Measurements from ENCODE around the gene CWC27.
"Not testable (repeated sequence)": the region's sequence is repeated elsewhere in the genome, so short reads cannot be mapped to it uniquely, and the experiment has no call there.

CWC27 gene

GRCh38 chr5:64840958-64841357 is 72.2 kb downstream of the CWC27 start:
- no peak for DNase-seq

DNA sequence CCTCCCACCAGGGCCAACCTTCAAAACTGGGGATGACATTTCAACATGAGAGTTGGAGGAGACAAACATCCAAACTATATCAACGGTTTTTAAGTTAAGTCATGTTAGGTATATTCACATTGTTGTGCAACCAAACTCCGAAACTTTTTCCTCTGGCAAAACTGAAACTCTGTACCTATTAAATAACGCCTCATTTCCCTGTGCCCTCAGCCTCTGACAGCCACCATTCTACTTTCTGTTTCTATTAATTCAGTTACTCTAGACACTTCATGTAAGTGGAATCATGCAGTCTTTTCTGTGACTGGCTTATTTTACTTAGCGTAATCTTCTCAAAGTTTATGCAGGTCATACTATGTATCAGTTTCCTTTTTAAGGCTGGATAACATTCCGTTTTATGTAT is 85.0 kb downstream of the CWC27 start:
- DNase-seq: no peak

GRCh38 chr5:64854855-64855254 is 86.1 kb downstream of the CWC27 start:
- DNase-seq: no peak

GRCh38 chr5:64859881-64860280 is 91.2 kb downstream of the CWC27 start:
- no peak for DNase-seq

DNA sequence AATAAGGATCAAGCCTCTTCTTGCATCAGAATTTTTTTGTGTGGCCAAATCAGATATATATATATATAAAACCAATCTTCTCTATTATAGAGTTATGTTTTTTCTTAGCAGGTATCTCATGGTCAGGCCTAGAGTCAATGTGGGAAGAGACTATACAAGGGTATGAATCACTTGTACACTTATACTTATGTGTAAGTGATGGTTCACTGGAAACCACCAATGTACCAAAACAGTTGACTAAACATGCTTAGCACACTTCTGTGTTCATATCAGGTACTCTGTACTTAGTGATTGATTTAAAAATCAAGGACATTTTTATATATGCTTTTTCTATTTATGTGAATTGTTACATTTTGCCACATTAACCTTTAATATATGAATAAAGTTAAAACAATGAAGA is 92.6 kb downstream of the CWC27 start:
- no peak for DNase-seq

DNA sequence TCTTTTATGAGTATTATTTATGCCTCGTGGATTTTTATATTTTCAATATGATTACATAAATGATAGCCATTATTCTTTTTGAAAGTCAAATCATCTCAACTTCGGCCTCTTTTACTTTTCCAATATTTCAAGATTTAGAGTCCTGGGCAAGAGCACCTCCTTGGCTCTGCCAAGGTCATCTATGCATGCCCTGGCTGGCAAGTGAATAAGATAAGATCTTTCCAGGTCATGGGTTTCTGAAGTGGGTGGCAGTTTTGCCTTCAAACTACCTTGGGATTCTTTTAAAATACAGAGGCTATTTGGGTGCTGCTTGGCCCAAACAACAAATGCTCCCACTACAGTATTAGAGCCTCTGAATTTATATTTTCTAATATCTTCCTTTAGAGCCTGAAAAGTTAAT is 95.4 kb downstream of the CWC27 start:
- no peak for DNase-seq

DNA sequence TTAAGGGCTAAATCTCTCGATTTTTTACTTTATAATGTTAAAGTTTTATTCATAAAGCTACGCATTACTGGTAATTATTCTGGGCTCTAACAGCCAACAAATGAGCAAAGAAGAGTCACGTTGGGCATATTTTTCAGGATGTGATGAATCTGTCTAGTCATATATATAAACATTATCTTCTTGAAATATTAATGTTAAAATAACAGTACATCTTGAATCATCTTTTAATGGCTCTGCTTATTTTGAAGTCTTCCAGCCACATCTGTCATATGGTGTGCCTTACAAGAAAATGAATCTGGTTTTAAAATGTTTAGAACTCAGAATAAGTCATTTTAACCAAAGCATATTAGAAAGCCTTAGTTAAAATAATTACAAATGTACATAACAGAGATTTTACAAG is 96.9 kb downstream of the CWC27 start:
- DNase-seq: no peak

GRCh38 chr5:64869419-64869818 is 100.7 kb downstream of the CWC27 start:
- DNase-seq: no peak

DNA sequence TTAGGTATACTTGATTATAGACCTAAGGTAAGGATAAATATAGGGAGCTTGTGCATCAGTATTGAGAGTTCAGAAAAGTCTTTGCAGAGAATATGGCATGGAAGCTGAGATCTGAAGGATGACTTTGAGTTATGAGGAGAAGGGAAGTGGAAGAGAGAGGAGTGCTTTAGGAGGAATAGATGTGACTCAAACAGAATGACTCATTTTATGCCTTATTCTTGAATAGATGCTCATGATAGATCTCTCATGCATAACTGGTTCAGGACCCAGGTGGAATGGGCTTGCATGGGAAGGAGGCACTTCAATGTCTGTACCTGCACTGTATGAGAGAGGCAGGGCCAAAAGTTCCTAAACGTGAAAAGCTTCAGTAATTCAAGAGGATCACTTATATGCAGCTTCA is 103.3 kb downstream of the CWC27 start:
- DNase-seq: no peak

- no peak for DNase-seq
These were observed 104.7 kb downstream of the CWC27 start for GRCh38 chr5:64873441-64873840.

GRCh38 chr5:64874753-64875152 is 106.0 kb downstream of the CWC27 start:
- DNase-seq: no peak

DNA sequence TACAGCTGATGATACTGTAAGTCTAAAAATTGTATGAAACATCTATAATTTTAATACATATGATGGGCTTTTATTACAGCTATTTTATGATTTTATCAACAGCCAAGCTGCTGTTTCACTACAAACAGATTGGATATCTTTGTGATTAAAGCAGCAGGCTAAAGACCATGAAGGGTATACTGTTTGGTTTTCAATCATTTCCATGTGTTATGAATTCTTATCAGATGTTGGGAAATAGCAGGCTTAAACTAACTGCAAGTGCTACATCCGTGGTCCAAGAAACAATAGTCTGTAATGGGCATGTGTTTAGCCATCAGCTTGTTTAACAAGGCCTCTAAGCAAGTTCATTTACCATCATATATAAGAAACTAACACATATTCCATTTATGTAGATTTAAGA is 107.5 kb downstream of the CWC27 start:
- DNase-seq: no peak

DNA sequence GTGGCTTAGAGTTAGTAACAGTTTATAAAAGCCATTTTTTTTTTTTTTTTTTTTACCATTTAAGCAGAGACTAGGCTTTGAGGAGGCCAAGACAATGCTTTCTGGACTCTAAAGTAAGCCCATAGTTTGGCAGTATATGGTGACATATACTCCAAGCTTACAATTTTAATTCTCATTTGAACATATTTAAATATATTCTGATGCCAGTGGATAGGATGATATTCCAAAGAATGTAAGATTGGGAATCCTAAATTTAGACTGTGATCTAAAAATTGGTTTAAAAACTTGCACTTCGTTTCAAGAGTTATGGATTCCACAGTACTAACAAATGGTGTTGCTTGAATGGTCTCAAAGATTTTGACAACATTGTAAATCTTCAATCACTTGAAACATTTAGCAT is 112.1 kb downstream of the CWC27 start:
- no peak for DNase-seq

DNA sequence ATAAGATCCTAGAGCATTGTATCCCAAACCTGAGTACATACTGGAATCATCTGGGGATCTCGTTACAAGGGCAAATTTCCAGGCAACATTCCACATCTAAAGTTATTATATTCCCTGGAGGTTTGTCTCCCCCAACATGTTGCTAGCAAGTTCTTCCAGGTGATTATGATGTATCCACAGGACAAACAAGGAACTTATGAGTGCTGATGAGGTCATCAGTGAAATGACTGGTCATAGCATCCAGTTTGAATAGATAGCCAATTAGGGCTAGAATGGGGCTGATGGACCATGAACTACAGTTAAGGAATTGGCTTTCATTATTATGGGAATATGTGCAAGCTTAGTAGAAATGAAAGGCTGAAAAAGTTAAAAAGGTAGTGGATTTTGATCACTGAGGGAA is 115.2 kb downstream of the CWC27 start:
- no peak for DNase-seq

GRCh38 chr5:64884541-64884940 is 115.8 kb downstream of the CWC27 start:
- DNase-seq: no peak

GRCh38 chr5:64887910-64888309 is 119.2 kb downstream of the CWC27 start:
- DNase-seq: no peak

GRCh38 chr5:64895748-64896147 is 127.0 kb downstream of the CWC27 start:
- DNase-seq: no peak

DNA sequence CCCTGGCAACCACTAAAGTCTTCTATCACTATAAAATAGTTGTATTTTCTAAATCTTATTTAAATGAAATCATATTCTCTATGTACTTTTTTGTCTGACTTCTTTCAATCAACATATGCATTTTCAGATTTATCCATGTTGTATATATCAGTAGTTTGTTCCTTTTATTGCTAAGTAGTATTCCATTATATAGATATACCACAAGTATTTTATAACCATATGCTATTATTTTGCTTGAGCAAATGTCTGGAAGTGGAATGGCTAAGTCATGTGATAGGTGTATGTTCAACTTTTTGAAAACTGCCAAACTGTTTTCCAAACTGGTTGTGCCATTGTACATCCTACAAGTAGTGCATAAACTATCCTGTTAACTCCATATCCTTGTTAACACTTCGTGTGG is 131.1 kb downstream of the CWC27 start:
- DNase-seq: no peak

DNA sequence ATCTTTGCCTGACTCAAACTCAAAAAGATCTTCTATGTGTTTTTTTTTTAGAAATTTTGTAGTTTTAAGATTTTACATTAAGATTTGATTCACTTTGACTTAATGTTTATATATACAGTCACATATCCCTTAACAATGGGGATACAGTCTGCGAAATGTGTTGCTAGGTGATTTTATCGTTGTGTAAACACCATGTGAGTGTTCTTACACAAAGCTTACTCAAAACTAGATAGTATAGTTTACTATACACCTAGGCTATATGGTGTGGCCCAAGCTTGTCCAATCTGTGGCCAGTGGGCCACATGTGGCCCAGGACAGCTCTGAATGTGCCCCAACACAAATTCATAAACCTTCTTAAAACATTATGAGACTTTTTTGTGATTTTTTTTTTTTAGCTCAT is 131.9 kb downstream of the CWC27 start:
- peak; percentile 27 for DNase-seq

GRCh38 chr5:64907399-64907798 is 138.7 kb downstream of the CWC27 start:
- not testable (repeated sequence) for DNase-seq

DNA sequence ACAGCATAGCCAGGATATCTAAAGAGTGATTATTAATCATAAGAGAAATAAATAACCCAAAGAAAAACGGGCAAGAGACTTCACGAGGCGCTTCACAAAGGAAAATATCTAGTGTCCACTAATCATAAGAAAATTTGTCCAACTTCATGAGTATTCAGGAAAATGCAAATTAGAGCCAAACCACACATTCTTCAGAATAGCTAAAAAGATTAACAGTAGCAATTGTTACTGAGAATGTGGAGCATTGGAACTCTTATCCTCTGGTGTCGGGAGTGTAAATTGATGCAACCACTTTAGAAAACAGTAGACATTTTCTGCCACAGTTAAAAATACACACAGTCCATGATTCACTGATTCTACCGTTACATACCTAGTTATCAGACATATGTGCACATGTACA is 145.7 kb downstream of the CWC27 start:
- no peak for DNase-seq

DNA sequence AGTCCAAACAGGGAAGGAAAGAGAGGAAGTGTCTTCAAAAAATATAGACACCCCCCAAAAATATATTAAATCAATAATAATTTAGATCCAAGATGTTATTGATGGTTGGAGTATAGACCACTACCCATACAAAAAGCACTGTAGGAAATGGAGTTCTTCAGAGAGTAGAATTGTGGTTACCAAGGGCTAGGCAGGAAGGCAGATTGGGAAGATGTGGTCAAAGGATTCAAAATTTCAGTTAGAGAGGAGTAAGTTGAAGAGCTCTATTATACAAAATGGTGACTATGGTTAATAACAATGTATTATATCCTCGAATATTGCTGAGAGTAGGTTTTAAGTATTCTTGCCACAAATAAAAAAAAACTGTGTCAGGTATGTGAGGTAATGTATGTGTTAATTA is 149.4 kb downstream of the CWC27 start:
- DNase-seq: no peak

- DNase-seq: no peak
These were observed 152.7 kb downstream of the CWC27 start for GRCh38 chr5:64921386-64921785.

DNA sequence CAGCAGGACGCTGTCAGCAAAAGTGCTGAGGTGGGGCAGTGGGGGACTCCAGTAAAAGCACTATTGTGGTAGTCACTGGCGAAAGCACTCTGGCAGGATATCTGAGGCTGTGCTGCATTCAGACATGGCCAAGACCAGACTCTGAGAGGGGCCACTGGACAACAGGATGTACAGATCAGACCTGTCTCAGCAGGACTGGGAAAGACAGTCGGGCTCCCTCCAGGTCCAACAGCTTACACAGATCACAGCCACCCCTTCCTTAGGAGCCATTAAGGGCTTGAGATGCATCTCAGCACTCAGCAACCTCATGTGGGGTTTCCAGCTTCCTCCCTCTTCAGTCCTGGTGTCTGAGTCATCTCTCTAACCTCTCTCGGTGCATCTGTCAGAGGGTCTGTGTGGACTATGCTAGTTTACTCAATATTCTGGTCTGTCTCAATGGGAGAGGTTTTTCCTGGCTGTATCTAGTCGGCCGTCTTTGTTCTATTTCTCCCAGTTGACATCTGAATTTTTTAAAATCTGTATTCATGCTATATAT is 154.5 kb downstream of the CWC27 start:
- no peak for DNase-seq

- no peak for DNase-seq
These were observed 156.4 kb downstream of the CWC27 start for GRCh38 chr5:64925123-64925522.

- no peak for DNase-seq
These were observed 161.1 kb downstream of the CWC27 start for GRCh38 chr5:64929833-64930232.

Data from NCI-H748 treated with DMSO at 0.1 percent for 48 hours (cell line).